H1 (cell line): Measurements from ENCODE around the gene DDX47. TPM values are rescaled to one million over a fixed set of nuclear protein-coding genes. Genes with fewer than 3 reads are reported as not detected.

ENCODE experiments used
- CTCF ChIA-PET: fragments of 300-600 bp; sonication (Branson Sonifier 250); formaldehyde crosslinking; loops from one replicate; lab custom pipeline; 2021; ENCODE audit not compliant: partially characterized antibody; lab: Charles Lee
- POLR2A ChIA-PET: fragments of 300-600 bp; sonication (Branson Sonifier 250); formaldehyde crosslinking; loops from one replicate; lab custom pipeline; 2021; ENCODE audit warnings: inconsistent platforms; ENCODE audit not compliant: partially characterized antibody; lab: Charles Lee
- DNase-seq, 2 experiments: peaks; one replicate each; pipeline versions ENCODE4 v3.0.0 to v3.0.0-alpha.2; 2010 to 2022; ENCODE audit warnings: low spot score in 2 of 2, low read depth in 1 of 2, mixed read lengths in 1 of 2
- FAIRE-seq: peaks from 2 replicates; lab custom pipeline; 2011; peaks lifted over from hg19 to GRCh38; lab: Jason Lieb, UNC
- H2AFZ ChIP-seq: 2 replicates; pipeline ENCODE4 v1.8.1; 2012; ENCODE audit warnings: low read length, inconsistent platforms
- H2AK5ac ChIP-seq: 2 replicates; pipeline ENCODE4 v1.6.1; 2013; ENCODE audit warnings: low read depth, low read length
- H2BK120ac ChIP-seq: replicated peaks from 2 replicates; pipeline ENCODE3; 2013; ENCODE audit warnings: low read depth, low read length, inconsistent platforms
- H2BK12ac ChIP-seq: 2 replicates; pipeline ENCODE4 v1.6.1; 2013; ENCODE audit warnings: low read depth, low read length
- H2BK15ac ChIP-seq: 2 replicates; pipeline ENCODE4 v1.6.1; 2013; ENCODE audit warnings: low read length
- H2BK20ac ChIP-seq: 2 replicates; pipeline ENCODE4 v1.6.1; 2013; ENCODE audit warnings: low read length
- H2BK5ac ChIP-seq: 2 replicates; pipeline ENCODE4 v1.6.1; 2013; ENCODE audit warnings: low read depth, low read length
- H3K14ac ChIP-seq: 2 replicates; pipeline ENCODE4 v1.6.1; 2013; ENCODE audit warnings: inconsistent platforms; ENCODE audit not compliant: insufficient read length
- H3K18ac ChIP-seq: 2 replicates; pipeline ENCODE4 v1.6.1; 2013; ENCODE audit warnings: low read length; ENCODE audit errors: extremely low read depth
- H3K23ac ChIP-seq: 2 replicates; pipeline ENCODE4 v1.6.1; 2013; ENCODE audit warnings: inconsistent platforms; ENCODE audit not compliant: insufficient read length
- H3K23me2 ChIP-seq: 2 replicates; pipeline ENCODE4 v1.6.1; 2013; ENCODE audit warnings: low read depth, low read length
- H3K27ac ChIP-seq: 2 replicates; pipeline ENCODE4 v1.6.1; 2011; ENCODE audit warnings: low read depth, low read length, inconsistent platforms
- H3K27me3 ChIP-seq, 4 experiments: replicated peaks in 1 of 4; 1 replicate in 1 of 4; 2 replicates in 3 of 4; pipeline versions ENCODE4 v1.6.1 to v1.8.1; 2011 to 2013; ENCODE audit warnings: low read length in 3 of 4, mild to moderate bottlenecking in 3 of 4, inconsistent platforms in 2 of 4, mixed read lengths in 2 of 4, moderate library complexity in 1 of 4; ENCODE audit not compliant: control insufficient read depth in 3 of 4, insufficient read depth in 3 of 4; ENCODE audit errors: extremely low read depth in 1 of 4
- H3K36me3 ChIP-seq, 4 experiments: 2 replicates each; pipeline versions ENCODE4 v1.6.1 to v1.8.1; 2011 to 2013; ENCODE audit warnings: mild to moderate bottlenecking in 4 of 4, low read length in 3 of 4, moderate library complexity in 2 of 4, control low read depth in 1 of 4, inconsistent platforms in 1 of 4; ENCODE audit not compliant: insufficient read depth in 4 of 4, control insufficient read depth in 2 of 4
- H3K4ac ChIP-seq: replicated peaks from 2 replicates; pipeline ENCODE3; 2013; ENCODE audit warnings: low read length, low read depth, mixed read lengths, inconsistent platforms; ENCODE audit not compliant: insufficient read length
- H3K4me1 ChIP-seq, 4 experiments: replicated peaks in 1 of 4; 1 replicate in 1 of 4; 2 replicates in 3 of 4; pipeline versions ENCODE4 v1.6.1 to v1.8.1; 2011 to 2013; ENCODE audit warnings: low read length in 3 of 4, inconsistent platforms in 2 of 4, mixed read lengths in 1 of 4; ENCODE audit not compliant: insufficient read depth in 4 of 4, control insufficient read depth in 3 of 4
- H3K4me2 ChIP-seq, 2 experiments: 2 replicates each; pipeline versions ENCODE4 v1.6.1 to v1.8.1; 2011 to 2013; ENCODE audit warnings: low read depth in 2 of 2, low read length in 2 of 2, control low read depth in 1 of 2, inconsistent platforms in 1 of 2, mild to moderate bottlenecking in 1 of 2; ENCODE audit not compliant: insufficient read depth in 1 of 2
- H3K4me3 ChIP-seq, 4 experiments: fragments of 200-600, 300-600 bp in 1 of 4; sonication (generic), shearing (Covaris generic), sonication (Bioruptor Twin) in 1 of 4; 2 replicates each; pipeline versions ENCODE4 v1.5.1 to v1.8.1; 2011 to 2016; ENCODE audit warnings: low read length in 4 of 4, low read depth in 3 of 4, control low read depth in 2 of 4, inconsistent platforms in 2 of 4, mild to moderate bottlenecking in 2 of 4, mixed read lengths in 1 of 4, moderate library complexity in 1 of 4; ENCODE audit not compliant: insufficient read depth in 2 of 4; ENCODE audit errors: extremely low read depth in 1 of 4
- H3K56ac ChIP-seq: replicated peaks from 2 replicates; pipeline ENCODE3; 2013; ENCODE audit warnings: low read depth, mild to moderate bottlenecking, mixed read lengths, low read length, inconsistent platforms; ENCODE audit not compliant: insufficient read length
- H3K79me1 ChIP-seq: 2 replicates; pipeline ENCODE4 v1.6.1; 2013; ENCODE audit warnings: low read depth, low read length, control low read depth
- H3K79me2 ChIP-seq, 2 experiments: 2 replicates each; pipeline versions ENCODE4 v1.6.1 to v1.8.1; 2012 to 2013; ENCODE audit warnings: low read length in 2 of 2, mild to moderate bottlenecking in 2 of 2, inconsistent platforms in 1 of 2; ENCODE audit not compliant: insufficient read depth in 2 of 2, control insufficient read depth in 1 of 2
- H3K9ac ChIP-seq, 4 experiments: replicated peaks in 1 of 4; 1 replicate in 1 of 4; 2 replicates in 3 of 4; pipeline versions ENCODE4 v1.6.1 to v1.8.1; 2011 to 2013; ENCODE audit warnings: low read depth in 3 of 4, low read length in 3 of 4, control low read depth in 2 of 4, mild to moderate bottlenecking in 2 of 4, moderate library complexity in 2 of 4, inconsistent platforms in 1 of 4; ENCODE audit errors: extremely low read depth in 1 of 4
- H3K9me3 ChIP-seq, 2 experiments: 2 replicates each; pipeline versions ENCODE4 v1.6.1 to v1.8.1; 2012 to 2013; ENCODE audit warnings: mild to moderate bottlenecking in 2 of 2, moderate library complexity in 2 of 2, control low read depth in 1 of 2, inconsistent platforms in 1 of 2, low read depth in 1 of 2, low read length in 1 of 2, mixed read lengths in 1 of 2; ENCODE audit not compliant: insufficient read depth in 2 of 2
- H4K20me1 ChIP-seq, 2 experiments: replicated peaks in 1 of 2; 2 replicates each; pipeline versions ENCODE3 to v1.8.1; 2011 to 2013; ENCODE audit warnings: inconsistent platforms in 2 of 2, low read length in 2 of 2, mild to moderate bottlenecking in 1 of 2; ENCODE audit not compliant: insufficient read depth in 2 of 2, control insufficient read depth in 1 of 2
- H4K5ac ChIP-seq: 2 replicates; pipeline ENCODE4 v1.6.1; 2013; ENCODE audit warnings: low read length, low read depth, mixed read lengths, inconsistent platforms; ENCODE audit not compliant: insufficient read length
- H4K8ac ChIP-seq: 2 replicates; pipeline ENCODE4 v1.8.0; 2013; ENCODE audit warnings: mild to moderate bottlenecking, moderate library complexity, low read length, inconsistent platforms; ENCODE audit not compliant: insufficient read depth; ENCODE audit errors: extremely low read depth
- H4K91ac ChIP-seq: replicated peaks from 2 replicates; pipeline ENCODE3; 2013; ENCODE audit warnings: low read length, mixed read lengths, inconsistent platforms; ENCODE audit not compliant: insufficient read length
- BCL11A ChIP-seq, 2 experiments: IDR thresholded peaks; one replicate each; pipeline ENCODE4 v1.6.1; 2011; ENCODE audit warnings: low read depth in 2 of 2, low read length in 2 of 2, mild to moderate bottlenecking in 2 of 2
- HDAC2 ChIP-seq, 2 experiments: fragments of 300-600 bp in 1 of 2; sonication (generic) in 1 of 2; IDR thresholded peaks; 2 replicates each; pipeline ENCODE4 v1.6.1; 2011 to 2012; ENCODE audit warnings: low read depth in 2 of 2, low read length in 2 of 2, mild to moderate bottlenecking in 2 of 2, moderate library complexity in 2 of 2, borderline replicate concordance in 1 of 2, inconsistent platforms in 1 of 2
- POLR2A ChIP-seq, 2 experiments: IDR thresholded peaks; 1 replicate in 1 of 2; 2 replicates in 1 of 2; pipeline ENCODE4 v1.6.1; 2011; ENCODE audit warnings: low read depth in 2 of 2, low read length in 2 of 2, mild to moderate bottlenecking in 2 of 2; ENCODE audit errors: control extremely low read depth in 1 of 2
- SP4 ChIP-seq: IDR thresholded peaks from 2 replicates; pipeline ENCODE4 v1.6.1; 2012; ENCODE audit warnings: low read length, inconsistent platforms
- TBP ChIP-seq: IDR thresholded peaks from 2 replicates; pipeline ENCODE4 v1.6.1; 2011; ENCODE audit warnings: low read depth, low read length, improper control_type of control experiment
- TEAD4 ChIP-seq: IDR thresholded peaks from 2 replicates; pipeline ENCODE4 v1.6.1; 2012; ENCODE audit warnings: low read depth, low read length, inconsistent platforms, mixed read lengths
- YY1 ChIP-seq: IDR thresholded peaks from 2 replicates; pipeline ENCODE4 v1.6.1; 2011; ENCODE audit warnings: low read depth, mild to moderate bottlenecking, low read length
- WGBS, 2 experiments: shearing (Covaris generic) in 1 of 2; methylation state at CpG; one replicate each; pipeline versions ENCODE4 v1.1.6 to v1.1.7; 2013 to 2015; ENCODE audit warnings: low lambda C conversion rate in 2 of 2, mixed read lengths in 2 of 2, inconsistent platforms in 1 of 2, low coverage in 1 of 2, missing lambda C conversion rate in 1 of 2; ENCODE audit not compliant: insufficient replicate concordance in 2 of 2, insufficient coverage in 1 of 2, insufficient read length in 1 of 2; ENCODE audit errors: extremely low coverage in 1 of 2, missing lambda C conversion rate in 1 of 2; 5-methylcytosine and 5-hydroxymethylcytosine counted together
- polyA plus RNA-seq, 7 experiments: library from polyadenylated mRNA; depleted of rRNA in 3 of 7; stranded (reverse) in 5 of 7; unstranded in 2 of 7; fragments of >200 nt in 5 of 7; fragments of 200-250 nt in 2 of 7; gene quantifications; 1 replicate in 5 of 7; 2 replicates in 1 of 7; 4 replicates in 1 of 7; pipeline versions ENCODE4 v1.2.1 to v1.2.3, GENCODE V29; 2011 to 2013; ENCODE audit warnings: missing spikeins in 2 of 7, mixed read lengths in 2 of 7
- total RNA-seq: library from RNA; stranded (reverse); fragmentation: NEBNext Ultra II Directional; extraction: Animal tissue kit (Norgen Biotek cat#: 25700); gene quantifications from 2 replicates; pipeline ENCODE4 v1.2.1, GENCODE V29; 2021

The DDX47 gene
- total and polyA plus RNA-seq, 2 of the 8 experiments (the other 6 are each of a cell fraction or from before 2014, with no cell fraction given): 54.4 to 74.2 TPM

- Histone ChIP-seq H2AFZ (no peak overlapping the region), H3K4ac (no peak overlapping the region), H3K9ac (no peak overlapping the region), H2AK5ac (no peak overlapping the region), H3K23me2 (no peaks in the 10 kb centered on the region; the same call in 1 of the 2 replicates), H3K9me3 (no peaks in the 10 kb centered on the region), H4K5ac (no peak overlapping the region), H3K14ac (no peak overlapping the region), H2BK15ac (no peak overlapping the region), H3K79me1 (no peaks in the 10 kb centered on the region), H2BK20ac (no peak overlapping the region), H3K23ac (no peak overlapping the region), H3K36me3 (peaks cover 0 to 2% (median 0%) of the 10 kb centered on the region in 4 experiments; a peak in 2 of 8 replicates), H3K4me3 (no peak overlapping the region), H3K79me2 (no peaks in the 10 kb centered on the region), H2BK12ac (0 out of 2 replicates have a peak overlapping the region, but pooled peaks have one; percentile 75), H3K27ac (no peak overlapping the region), H3K56ac (no peak overlapping the region), H3K4me2 (0 out of 4 replicates have a peak overlapping the region, but pooled peaks of 1 of the 2 experiments have one; percentile 19), H2BK5ac (no peak overlapping the region), H3K4me1 (peaks cover 5 to 10% (median 10%) of the 10 kb centered on the region in 4 experiments; a peak in 6 of 7 replicates), H4K8ac (no peak overlapping the region), H4K91ac (no peak overlapping the region), H3K27me3 (no peaks in the 10 kb centered on the region), H3K18ac (no peak overlapping the region), H2BK120ac (no peak overlapping the region), H4K20me1 (no peaks in the 10 kb centered on the region)
- POLR2A ChIA-PET: no interaction called here
- WGBS, 2 experiments: 87% methylated on average over 6 of the region's 6 CpGs; no CpG with 5 or more reads in 1 of the 2 experiments
- CTCF ChIA-PET: interaction anchor here (0.6 to 2.0 kb wide), 4 partner anchors 9 to 90 kb away, joined by 3 to 6 read pairs (median 4); no protein-coding TSS in a partner anchor
- no peak for DNase-seq
- TF ChIP-seq YY1 (no peak), TEAD4 (no peak), HDAC2 (IDR thresholded peaks at IDR 0.05; ENCODE audit: borderline replicate concordance in 1 of 2, low read depth in 2 of 2, low read length in 2 of 2) (no peak), POLR2A (IDR thresholded peaks at IDR 0.05; ENCODE audit: control extremely low read depth in 1 of 2, low read depth in 2 of 2, low read length in 2 of 2) (no peak), SP4 (no peak), BCL11A (IDR thresholded peaks at IDR 0.05; ENCODE audit: low read depth in 2 of 2, low read length in 2 of 2) (no peak), TBP (no peak)
- FAIRE-seq: no peak
Observed at GRCh38 chr12:12871587-12872138, 58.5 kb downstream of the DDX47 start.
